WERI-Rb-1 (cell line): ENCODE measurements around the gene SHB.

Source experiments
- DNase-seq: peaks from one replicate; pipeline ENCODE4 v3.0.0-alpha.2; 2020
- H3K27ac ChIP-seq: fragments of 250-450 bp; sonication (Bioruptor Pico); 2 replicates; pipeline ENCODE4 v1.5.1; 2020; ENCODE audit warnings: mild to moderate bottlenecking, moderate library complexity
- H3K27me3 ChIP-seq: fragments of 250-450 bp; sonication (Bioruptor Pico); 2 replicates; pipeline ENCODE4 v1.5.1; 2021; ENCODE audit warnings: mild to moderate bottlenecking, low read depth, moderate library complexity; ENCODE audit not compliant: insufficient read depth, severe bottlenecking
- H3K36me3 ChIP-seq: fragments of 250-450 bp; sonication (Bioruptor Pico); 2 replicates; pipeline ENCODE4 v1.5.1; 2020; ENCODE audit warnings: mild to moderate bottlenecking, moderate library complexity
- H3K4me3 ChIP-seq: 2 replicates; pipeline ENCODE4 v1.5.1; 2011; ENCODE audit warnings: low read depth, mild to moderate bottlenecking, control low read depth, low read length
- H3K9me3 ChIP-seq: fragments of 250-450 bp; sonication (Bioruptor Pico); 2 replicates; pipeline ENCODE4 v1.5.1; 2021; ENCODE audit warnings: mild to moderate bottlenecking, moderate library complexity; ENCODE audit not compliant: severe bottlenecking
- CTCF ChIP-seq: IDR thresholded peaks from 2 replicates; pipeline ENCODE4 v1.5.1; 2011; ENCODE audit warnings: low read depth, mild to moderate bottlenecking, control low read depth, inconsistent platforms, low read length

SHB gene

GRCh38 chr9:37977851-37978480 is 91.1 kb downstream of the SHB start:
- DNase-seq = no peak
- Histone ChIP-seq H3K4me3 (no peak overlapping the region), H3K27me3 (no peaks in the 10 kb centered on the region), H3K27ac (no peak overlapping the region), H3K36me3 (peaks cover 30% of the 10 kb centered on the region), H3K9me3 (no peaks in the 10 kb centered on the region)
- TF ChIP-seq CTCF = no peak

- Histone ChIP-seq H3K9me3 (no peaks in the 10 kb centered on the region), H3K36me3 (peaks cover 39% of the 10 kb centered on the region), H3K27me3 (no peaks in the 10 kb centered on the region), H3K4me3 (no peak overlapping the region), H3K27ac (no peak overlapping the region)
- no peak for DNase-seq
- TF ChIP-seq CTCF = no peak
Observed at GRCh38 chr9:37976714-37977477, 92.1 kb downstream of the SHB start.

- Histone ChIP-seq H3K27ac (no peak overlapping the region), H3K9me3 (no peaks in the 10 kb centered on the region), H3K36me3 (peaks cover 52% of the 10 kb centered on the region), H3K4me3 (no peak overlapping the region), H3K27me3 (no peaks in the 10 kb centered on the region)
- DNase-seq = no peak
- no peak for TF ChIP-seq CTCF
Observed at GRCh38 chr9:37975639-37976038, 93.4 kb downstream of the SHB start.

GRCh38 chr9:37974506-37975173 is 94.4 kb downstream of the SHB start:
- no peak for TF ChIP-seq CTCF

GRCh38 chr9:37972351-37972848 is 96.6 kb downstream of the SHB start:
- H3K27ac ChIP-seq = no peak overlapping the region
- H3K27me3 ChIP-seq = no peaks in the 10 kb centered on the region
- H3K36me3 ChIP-seq = peaks cover 72% of the 10 kb centered on the region
- H3K4me3 ChIP-seq = no peak overlapping the region
- DNase-seq = no peak
- TF ChIP-seq CTCF = 0 out of 2 replicates have a peak, but pooled peaks have one; percentile 7
- H3K9me3 ChIP-seq = no peaks in the 10 kb centered on the region

More at GRCh38 chr9:37974506-37975173, 94.4 kb downstream of the SHB start:
- H3K27ac ChIP-seq = no peak overlapping the region
- H3K9me3 ChIP-seq = no peaks in the 10 kb centered on the region
- H3K36me3 ChIP-seq = peaks cover 61% of the 10 kb centered on the region
- DNase-seq = no peak
- H3K27me3 ChIP-seq = no peaks in the 10 kb centered on the region
- H3K4me3 ChIP-seq = no peak overlapping the region
